ENCODE results near the gene C5AR2.
"Not testable (repeated sequence)": the region's sequence is repeated elsewhere in the genome, so short reads cannot be mapped to it uniquely, and the experiment has no call there.

DNA sequence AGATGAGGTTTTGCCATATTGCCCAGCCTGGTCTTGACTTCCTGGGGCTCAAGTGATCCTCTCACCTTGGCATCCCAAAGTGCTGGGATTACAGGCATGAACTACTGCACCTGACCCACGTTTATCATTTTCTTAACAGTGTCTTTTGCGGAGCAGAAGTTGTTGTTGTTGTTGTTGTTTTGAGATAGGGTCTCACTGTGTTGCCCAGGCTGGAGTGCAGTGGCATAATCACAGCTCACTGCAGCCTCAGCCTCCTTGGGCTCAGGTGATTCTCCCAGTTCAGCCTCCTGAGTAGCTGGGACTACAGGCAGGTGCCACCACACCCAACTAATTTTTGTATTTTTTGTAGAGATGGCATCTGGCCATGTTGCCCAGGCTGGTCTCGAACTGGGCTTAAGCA lies 55.6 kb downstream of the C5AR2 start:
- TF ChIP-seq, protein P1, sequence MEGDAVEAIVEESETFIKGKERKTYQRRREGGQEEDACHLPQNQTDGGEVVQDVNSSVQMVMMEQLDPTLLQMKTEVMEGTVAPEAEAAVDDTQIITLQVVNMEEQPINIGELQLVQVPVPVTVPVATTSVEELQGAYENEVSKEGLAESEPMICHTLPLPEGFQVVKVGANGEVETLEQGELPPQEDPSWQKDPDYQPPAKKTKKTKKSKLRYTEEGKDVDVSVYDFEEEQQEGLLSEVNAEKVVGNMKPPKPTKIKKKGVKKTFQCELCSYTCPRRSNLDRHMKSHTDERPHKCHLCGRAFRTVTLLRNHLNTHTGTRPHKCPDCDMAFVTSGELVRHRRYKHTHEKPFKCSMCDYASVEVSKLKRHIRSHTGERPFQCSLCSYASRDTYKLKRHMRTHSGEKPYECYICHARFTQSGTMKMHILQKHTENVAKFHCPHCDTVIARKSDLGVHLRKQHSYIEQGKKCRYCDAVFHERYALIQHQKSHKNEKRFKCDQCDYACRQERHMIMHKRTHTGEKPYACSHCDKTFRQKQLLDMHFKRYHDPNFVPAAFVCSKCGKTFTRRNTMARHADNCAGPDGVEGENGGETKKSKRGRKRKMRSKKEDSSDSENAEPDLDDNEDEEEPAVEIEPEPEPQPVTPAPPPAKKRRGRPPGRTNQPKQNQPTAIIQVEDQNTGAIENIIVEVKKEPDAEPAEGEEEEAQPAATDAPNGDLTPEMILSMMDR (IDR thresholded peaks at IDR 0.05), result not testable (repeated sequence)
- TF ChIP-seq, protein P2, sequence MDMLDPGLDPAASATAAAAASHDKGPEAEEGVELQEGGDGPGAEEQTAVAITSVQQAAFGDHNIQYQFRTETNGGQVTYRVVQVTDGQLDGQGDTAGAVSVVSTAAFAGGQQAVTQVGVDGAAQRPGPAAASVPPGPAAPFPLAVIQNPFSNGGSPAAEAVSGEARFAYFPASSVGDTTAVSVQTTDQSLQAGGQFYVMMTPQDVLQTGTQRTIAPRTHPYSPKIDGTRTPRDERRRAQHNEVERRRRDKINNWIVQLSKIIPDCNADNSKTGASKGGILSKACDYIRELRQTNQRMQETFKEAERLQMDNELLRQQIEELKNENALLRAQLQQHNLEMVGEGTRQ (CRISPR knock-in tag; IDR thresholded peaks at IDR 0.05), result not testable (repeated sequence)
- TF ChIP-seq, protein P3, sequence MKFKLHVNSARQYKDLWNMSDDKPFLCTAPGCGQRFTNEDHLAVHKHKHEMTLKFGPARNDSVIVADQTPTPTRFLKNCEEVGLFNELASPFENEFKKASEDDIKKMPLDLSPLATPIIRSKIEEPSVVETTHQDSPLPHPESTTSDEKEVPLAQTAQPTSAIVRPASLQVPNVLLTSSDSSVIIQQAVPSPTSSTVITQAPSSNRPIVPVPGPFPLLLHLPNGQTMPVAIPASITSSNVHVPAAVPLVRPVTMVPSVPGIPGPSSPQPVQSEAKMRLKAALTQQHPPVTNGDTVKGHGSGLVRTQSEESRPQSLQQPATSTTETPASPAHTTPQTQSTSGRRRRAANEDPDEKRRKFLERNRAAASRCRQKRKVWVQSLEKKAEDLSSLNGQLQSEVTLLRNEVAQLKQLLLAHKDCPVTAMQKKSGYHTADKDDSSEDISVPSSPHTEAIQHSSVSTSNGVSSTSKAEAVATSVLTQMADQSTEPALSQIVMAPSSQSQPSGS (CRISPR knock-in tag; IDR thresholded peaks at IDR 0.05; ENCODE audit: borderline replicate concordance, low read depth), result not testable (repeated sequence)

All from WTC11 (cell line).